ENCODE data around the gene MGAT4A.
"Not testable (repeated sequence)": the region's sequence is repeated elsewhere in the genome, so short reads cannot be mapped to it uniquely, and the experiment has no call there.

MGAT4A gene

GRCh38 chr2:98698896-98699295 lies 32.0 kb downstream of the MGAT4A start:
- DNase-seq = no peak

DNA sequence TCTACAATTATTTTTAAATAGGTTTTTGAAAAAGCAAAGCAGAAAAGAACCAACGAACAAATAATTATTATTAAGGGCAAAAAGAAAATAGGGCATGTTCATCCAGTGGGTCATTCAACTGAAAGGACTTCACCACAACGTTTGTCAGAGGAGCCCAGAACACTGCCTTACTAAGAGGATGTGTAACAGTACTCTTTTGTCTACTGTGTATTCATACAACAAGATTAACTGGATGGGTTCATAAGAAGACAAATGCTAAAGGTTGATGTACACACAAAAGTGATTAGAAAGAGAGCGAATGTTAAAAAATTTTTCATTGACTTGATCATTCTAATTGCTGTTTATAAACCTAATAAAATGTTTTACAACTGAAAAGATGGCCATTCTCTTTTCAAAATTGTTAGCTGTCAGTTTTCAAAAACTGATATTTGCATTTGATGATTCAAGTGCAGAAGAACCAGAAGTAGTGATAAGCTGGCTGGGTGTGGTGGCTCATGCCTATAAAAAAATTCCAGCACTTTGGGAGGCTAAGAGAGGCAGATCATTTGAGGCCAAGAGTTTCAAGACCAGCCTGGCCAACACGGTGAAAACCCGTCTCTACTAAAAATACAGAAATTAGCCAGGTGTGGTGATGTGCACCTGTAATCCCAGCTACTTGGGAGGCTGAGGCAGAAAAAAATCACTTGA lies 33.1 kb downstream of the MGAT4A start:
- DNase-seq = no peak

GRCh38 chr2:98696200-98696599 lies 34.7 kb downstream of the MGAT4A start:
- DNase-seq = no peak

DNA sequence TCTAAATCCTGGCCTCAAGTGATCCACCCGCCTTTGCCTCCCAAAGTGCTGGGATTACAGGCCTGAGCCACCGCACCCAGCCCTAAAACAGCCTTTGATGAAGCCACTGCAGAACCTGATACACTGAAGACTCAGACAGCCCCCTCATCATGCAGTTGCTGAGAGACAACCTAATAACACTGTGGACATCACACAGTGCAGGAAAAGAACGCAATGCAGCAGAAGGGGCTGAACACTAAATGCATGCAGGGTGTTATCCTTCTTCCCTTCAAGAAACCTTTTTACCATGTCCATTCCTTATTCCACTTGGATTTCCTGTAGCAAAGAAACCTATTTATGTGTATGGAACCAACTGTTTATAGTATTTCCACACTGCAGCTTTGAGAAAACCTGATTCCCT lies 35.7 kb downstream of the MGAT4A start:
- no peak for DNase-seq

- DNase-seq = no peak
Measured at GRCh38 chr2:98693477-98693876, 37.5 kb downstream of the MGAT4A start.

DNA sequence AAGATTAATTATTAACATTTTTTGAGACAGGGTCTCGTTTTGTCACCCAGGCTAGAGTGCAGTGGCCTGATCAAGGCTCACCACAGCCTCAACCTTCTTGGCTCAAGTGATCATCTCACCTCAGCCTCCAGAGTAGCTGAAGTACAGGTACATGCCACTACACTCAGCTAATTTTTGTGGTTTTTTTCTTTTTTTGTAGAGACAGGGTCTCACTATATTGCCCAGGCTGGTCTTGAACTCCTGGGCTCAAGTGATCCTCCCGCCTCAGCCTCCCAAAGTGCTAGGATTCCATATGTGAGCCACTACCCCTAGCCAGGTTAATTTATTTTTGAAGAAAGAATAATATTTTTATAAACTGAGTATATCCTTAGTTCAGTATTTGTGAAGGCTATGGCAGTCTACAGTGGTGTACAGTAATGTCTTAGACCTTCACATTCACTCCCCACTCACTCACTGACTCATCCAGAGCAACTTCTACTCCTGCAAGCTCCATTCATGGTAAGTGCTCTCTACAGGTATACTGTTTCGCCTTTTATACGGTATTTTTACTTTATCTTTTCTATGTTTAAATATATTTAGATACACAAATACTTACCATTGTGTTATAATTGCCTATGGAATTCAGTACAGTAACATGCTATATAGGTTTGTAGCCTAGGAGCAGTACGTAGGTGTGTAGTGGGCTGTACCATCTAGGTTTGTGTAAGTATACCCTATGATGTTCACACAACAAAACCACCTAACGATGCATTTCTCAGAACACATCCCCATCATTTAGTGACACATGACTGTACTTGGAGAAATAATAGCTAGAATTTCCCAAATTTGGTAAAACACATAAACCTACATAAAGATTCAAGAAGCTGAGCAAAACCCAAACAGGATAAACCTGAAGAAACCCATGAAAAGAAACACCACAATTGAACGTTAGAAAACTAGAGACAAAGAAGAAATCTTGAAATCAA lies 38.6 kb downstream of the MGAT4A start:
- no peak for DNase-seq

GRCh38 chr2:98691303-98691702 lies 39.6 kb downstream of the MGAT4A start:
- DNase-seq = no peak

DNA sequence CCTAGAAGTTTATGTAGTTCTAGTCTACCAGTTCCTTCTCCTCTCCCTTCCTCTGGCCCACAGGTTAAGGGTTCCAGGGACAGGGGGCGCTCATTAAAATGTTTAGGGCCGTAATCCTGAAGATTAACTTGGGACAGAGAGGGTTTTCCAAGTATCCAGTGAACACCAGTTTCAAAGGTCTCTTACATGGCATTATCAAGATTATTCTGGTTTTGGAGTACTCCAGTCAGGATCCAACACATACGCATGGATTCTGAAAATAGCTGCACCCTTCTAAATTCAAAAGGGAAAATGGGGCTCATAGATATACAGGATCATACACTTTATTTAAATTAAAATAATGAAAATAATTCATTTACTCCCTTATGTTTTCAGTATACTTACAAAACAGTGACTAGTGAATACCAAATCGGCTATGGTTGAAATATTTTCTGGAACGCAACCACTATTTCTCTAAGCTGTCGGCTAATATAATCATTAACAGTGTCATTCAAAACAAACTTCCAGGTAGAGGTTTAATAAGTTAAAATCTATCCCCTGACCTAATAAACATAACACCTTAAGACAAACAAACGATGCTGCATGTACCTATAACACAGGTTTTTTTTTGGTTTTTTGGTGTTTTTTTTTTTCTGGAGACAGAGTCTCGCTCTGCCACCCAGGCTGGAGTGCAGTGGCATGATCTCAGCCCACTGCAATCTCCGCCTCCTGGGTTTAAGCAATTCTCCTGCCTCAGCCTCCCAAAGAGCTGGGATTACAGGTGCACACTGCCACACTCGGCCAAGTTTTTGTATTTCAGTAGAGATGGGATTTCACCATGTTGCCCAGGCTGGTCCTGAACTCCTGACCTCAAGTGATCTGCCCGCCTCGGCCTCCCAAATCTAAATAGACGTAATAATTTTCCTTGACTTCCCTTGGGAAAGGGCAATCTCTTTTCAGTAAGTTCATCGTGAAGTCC lies 44.7 kb downstream of the MGAT4A start:
- no peak for DNase-seq

DNA sequence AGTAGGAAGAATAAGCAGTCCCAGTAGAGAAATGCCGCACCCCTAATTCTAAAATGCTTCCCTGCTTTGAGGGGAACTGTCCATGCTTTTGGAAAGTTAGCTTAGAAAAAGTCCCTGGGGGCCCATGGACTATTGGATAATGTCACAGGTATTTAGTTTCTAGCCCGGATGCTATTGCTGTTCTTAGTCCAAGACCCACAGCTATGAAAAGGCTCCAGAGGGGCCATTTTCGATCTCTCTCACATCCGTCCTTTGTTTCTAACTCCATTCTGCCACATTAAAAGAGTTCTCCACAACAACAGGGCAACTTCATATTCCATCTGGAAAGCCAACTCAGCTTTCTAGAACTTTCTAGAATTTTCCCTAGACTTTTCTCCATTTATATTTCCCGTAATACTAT lies 47.2 kb downstream of the MGAT4A start:
- DNase-seq = no peak

GRCh38 chr2:98676742-98677141 lies 54.2 kb downstream of the MGAT4A start:
- DNase-seq = no peak

GRCh38 chr2:98674233-98674964 lies 56.5 kb downstream of the MGAT4A start:
- no peak for DNase-seq

GRCh38 chr2:98669675-98670074 lies 61.3 kb downstream of the MGAT4A start:
- DNase-seq = no peak

- DNase-seq = no peak
Measured at GRCh38 chr2:98665677-98666076, 65.3 kb downstream of the MGAT4A start.

DNA sequence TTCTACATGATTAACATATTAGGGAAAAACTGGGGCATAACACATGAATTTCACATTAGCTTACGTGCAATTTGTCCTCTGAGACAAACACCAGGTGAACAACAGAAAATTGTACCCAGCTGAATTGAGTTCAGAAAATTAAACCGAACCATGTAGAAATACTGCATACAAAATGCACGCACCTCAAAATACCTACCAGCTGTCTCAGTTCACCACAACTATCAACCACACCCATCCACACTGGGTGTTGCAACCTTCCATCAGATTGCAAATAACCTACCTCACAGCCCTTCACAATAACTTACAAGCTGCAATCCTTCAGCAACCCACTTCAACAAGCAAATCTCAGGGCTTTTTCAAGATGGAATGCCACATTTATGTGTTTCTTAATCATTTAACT lies 66.6 kb downstream of the MGAT4A start:
- DNase-seq = no peak

DNA sequence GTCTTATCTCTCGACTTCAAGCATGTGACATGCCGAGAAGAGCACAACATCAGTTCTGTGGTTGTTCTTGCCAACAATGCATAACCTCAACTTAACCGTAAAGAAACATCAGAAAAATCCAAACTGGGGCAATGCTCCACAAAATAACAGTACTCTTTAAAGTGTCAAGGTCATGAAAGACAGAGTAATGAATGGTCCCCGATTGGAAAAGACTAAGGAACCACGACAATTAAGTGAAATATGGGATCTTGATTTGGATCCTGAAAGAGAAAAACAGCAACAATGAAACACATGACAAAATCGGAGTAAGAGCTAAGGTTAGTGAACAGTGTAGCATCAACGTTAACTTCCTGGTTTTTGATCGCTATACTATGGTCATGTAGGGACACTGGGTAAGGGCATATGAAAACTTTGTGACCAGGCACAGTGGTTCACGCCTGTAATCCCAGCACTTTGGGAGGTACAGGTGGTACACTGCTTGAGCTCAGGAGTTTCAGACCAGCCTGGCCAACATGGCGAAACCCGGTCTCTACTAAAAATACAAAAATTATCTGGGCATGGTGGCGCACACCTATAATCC lies 67.3 kb downstream of the MGAT4A start:
- no peak for DNase-seq

- not testable (repeated sequence) for DNase-seq
Measured at GRCh38 chr2:98659491-98659840, 71.5 kb downstream of the MGAT4A start.

DNA sequence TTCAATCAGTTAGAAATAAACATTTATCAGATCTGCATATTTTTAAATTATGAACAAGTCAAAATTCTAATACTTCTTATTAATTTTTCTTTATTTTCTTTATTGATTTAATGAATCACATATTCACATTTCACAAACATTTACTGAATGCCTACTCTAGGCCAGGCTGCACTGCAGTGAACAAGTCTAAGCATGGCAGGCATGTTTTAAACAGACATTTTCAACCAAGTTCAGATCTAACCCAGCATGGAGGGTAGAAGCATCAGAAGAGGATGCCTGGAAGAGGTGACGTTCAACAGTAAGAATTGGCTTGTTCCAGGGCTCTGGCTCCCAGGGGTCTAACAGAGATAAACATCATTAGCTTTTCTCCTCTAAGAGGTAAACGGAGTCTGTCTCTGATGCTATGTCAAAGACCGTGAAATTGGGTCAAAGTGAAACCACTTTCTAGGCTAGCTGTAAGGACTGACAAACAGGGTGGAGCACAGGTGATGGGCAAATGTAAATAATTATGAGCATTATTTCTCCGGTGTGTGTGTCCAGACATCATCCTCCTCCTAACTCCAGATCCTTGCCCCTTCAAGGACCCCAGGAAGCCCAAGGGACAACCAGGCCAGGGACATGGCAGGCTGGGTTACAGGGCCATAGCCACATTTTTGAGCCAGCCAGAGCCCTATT lies 72.0 kb downstream of the MGAT4A start:
- DNase-seq = no peak

GRCh38 chr2:98656800-98657199 lies 74.1 kb downstream of the MGAT4A start:
- no peak for DNase-seq

DNA sequence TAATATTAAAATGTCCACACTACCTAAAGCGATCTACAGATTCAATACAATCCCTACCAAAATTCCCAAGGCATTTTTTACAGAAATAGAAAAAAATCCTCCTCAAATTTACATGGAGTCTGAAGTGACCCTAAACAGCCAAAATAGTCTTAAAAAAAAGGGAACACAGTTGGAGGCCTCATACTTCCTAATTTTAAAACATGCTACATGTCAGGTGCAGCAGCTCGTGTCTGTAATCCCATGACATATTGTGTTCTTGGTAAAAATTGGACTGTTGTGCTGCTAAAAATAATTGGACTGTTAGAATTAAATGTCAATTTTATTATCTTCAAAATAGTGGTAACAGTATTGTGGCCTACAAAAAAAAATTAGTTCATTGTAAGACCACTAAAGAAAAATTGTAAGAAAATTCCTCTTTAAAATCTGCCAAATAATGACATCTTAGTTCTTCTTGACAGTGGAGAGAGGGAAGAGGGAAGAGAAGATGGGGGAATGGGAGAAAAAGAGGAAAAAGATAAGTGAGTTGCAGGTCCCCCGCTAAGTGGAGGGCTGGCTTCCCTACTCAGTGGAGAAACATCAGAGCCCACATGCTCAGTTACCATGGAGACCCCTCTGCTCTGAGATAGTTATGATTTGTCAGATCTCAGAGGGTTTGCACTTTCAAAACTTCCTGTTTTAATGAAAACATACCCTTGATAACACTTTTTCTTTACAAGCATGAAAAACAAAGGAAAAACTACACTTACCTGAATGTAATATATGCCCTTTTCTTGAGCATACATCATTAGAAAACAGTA lies 76.0 kb downstream of the MGAT4A start:
- DNase-seq = no peak

GRCh38 chr2:98650998-98651397 lies 79.9 kb downstream of the MGAT4A start:
- DNase-seq = no peak

DNA sequence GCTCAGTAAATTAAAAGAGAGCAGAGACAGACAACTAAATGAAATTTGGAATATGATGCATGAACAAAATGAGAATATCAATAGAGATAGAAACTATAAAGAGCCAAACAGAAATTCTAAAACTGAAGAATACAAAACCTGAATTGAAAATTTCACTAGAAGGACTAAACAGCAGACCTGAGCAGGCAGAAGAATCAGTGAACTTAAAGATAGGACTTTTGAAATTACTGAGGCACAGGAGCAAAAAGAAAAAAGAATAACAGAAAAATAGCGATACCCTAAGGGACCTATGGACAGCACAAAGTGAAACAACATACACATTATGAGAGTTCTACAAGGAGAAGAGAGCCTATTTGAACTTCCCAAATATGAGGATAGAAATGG lies 80.9 kb downstream of the MGAT4A start:
- no peak for DNase-seq
